Measurements from ENCODE around the gene DLG2.
"Not testable (repeated sequence)": the region's sequence is repeated elsewhere in the genome, so short reads cannot be mapped to it uniquely, and the experiment has no call there.

The DLG2 gene

DNA sequence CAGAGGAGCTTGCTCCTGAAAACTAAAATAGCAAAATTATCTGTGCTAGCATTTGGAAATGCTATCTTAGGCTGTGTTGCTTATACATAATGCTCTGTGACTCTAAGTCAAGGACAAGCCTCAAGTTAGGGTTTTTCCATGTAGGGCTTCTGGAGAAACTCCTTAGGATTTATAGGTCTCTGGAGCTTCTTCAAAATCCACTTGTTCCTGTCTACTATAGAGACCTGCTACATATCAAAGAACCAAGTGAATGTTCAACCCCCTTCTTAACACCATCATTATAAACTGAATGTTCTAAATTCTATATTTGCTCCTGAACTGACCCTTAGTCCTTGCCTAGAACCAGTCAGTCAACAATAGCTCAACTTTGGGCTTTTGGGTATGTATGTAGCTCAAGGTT is 1817.9 kb downstream of the DLG2 start:
- no peak for DNase-seq

GRCh38 chr11:83801799-83802198 is 1825.3 kb downstream of the DLG2 start:
- peak; percentile 15 for DNase-seq

GRCh38 chr11:83793310-83793709 is 1833.8 kb downstream of the DLG2 start:
- no peak for DNase-seq

DNA sequence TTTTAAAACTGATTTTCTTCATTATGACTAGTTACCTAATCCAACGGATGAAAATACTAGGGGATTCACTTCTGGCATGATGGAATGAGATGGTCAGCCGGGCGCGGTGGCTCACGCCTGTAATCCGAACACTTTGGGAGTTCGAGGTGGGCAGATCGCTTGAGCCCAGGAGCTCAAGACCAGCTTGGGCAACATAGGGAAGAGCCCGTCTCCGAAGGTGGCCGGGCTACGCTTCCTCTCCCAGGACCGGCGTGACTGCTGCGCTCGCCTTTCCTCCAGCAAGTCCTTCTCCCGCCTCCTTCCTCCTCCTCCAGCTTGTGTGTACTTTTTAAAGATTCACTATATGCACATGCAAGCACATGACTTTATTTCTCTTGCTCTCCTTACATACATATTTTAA is 1835.6 kb downstream of the DLG2 start:
- DNase-seq, result no peak

GRCh38 chr11:83785942-83786341 is 1841.2 kb downstream of the DLG2 start:
- DNase-seq, result no peak

- DNase-seq, result no peak
Observed at GRCh38 chr11:83784419-83784818, 1842.7 kb downstream of the DLG2 start.

DNA sequence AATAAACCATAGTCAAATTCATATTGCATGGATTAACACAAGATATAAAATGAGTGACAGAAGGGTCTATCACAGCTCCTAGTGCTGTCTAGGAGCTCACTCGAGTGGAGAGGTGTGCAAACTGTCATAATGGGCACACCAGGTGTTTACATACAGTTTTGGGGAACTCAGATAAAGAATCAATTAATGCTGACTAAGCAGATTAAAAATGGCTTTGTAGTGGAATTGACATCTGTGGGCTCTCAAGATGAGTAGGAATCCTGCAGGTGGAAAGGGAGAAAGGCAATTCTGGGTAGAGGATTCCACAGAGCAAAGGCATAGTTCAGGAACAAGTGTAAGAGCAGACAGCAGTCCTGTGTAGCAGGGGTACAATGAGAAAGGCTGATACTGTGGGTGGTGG is 1844.8 kb downstream of the DLG2 start:
- DNase-seq, result no peak

DNA sequence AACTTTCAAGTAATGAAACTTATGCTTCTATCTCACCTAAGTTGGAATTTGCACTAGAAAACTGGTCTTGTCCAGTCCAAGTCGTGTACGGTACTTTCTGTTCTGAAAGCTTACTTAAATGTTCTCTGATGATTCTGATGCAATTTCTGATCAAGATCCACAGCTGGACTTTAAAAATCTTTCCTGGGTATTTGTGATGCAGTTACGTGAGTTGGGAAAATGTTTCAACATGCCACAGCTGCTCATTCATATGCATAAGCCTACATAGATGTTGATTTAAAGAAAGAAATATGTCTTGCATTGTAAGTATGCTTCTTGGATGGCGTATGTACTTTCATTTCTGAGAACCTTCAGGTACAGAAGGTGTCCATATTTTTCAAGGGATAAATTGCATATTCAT is 1847.3 kb downstream of the DLG2 start:
- DNase-seq, result no peak

DNA sequence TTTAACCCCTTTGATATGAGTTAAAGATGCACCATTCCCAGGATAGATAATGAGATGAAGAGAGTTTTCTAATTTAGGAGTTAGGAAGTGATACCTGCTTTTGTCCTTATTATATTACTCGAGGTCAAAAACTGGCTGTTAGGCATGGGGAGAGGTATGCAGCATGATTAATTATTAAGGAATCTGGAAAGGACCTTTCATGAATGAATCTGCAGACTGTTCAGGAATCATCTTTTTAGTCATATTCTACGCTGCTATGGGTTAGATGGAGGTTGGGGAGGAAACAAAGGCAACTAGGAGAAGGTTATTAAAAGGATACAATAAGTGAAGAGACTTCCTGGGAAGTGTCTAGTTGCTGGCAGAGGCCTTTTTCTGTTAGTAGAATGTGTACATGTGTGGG is 1848.5 kb downstream of the DLG2 start:
- DNase-seq, result no peak

- DNase-seq, result no peak
Observed at GRCh38 chr11:83773950-83774880, 1852.9 kb downstream of the DLG2 start.

GRCh38 chr11:83768489-83768888 is 1858.7 kb downstream of the DLG2 start:
- DNase-seq, result no peak

- no peak for DNase-seq
Observed at GRCh38 chr11:83766932-83767331, 1860.2 kb downstream of the DLG2 start.

GRCh38 chr11:83764643-83765042 is 1862.5 kb downstream of the DLG2 start:
- DNase-seq, result no peak

DNA sequence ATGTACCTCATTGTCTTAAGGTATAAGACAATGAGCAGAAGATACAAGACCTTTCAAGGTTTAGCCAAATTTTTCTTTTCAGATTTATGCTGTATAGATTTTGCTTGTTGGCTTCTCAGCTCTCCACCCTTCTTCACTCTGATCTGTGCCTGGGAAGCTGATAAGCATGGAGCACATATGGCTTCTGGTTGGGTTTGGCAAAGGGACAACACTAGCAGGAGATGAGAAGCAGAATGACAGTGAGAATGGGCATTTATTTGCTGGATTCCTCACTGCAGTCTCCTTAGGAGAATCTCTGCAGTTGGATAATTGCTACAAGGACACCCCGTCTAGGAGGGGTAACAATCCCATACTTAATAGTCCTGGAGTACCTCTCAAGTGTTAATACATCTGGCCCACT is 1866.2 kb downstream of the DLG2 start:
- DNase-seq, result no peak

DNA sequence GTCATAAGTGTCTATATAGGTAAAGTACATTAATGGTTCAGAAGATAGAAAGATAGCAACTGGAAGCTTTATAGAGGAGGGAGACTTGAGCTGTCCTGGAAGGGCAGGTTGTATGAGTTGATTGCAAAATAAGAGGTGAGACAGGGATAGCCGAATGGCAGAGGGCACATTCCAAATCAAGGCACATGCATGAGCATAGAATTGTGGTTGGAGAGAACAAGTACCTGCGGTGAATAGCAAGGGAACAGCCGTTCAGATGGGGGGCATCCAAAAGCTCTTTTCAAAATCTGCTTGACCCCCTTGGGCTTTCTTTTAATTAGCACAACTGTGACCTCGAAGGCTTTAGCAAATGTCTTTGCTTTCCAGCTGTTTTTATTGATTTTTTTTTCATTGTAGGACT is 1868.0 kb downstream of the DLG2 start:
- no peak for DNase-seq

DNA sequence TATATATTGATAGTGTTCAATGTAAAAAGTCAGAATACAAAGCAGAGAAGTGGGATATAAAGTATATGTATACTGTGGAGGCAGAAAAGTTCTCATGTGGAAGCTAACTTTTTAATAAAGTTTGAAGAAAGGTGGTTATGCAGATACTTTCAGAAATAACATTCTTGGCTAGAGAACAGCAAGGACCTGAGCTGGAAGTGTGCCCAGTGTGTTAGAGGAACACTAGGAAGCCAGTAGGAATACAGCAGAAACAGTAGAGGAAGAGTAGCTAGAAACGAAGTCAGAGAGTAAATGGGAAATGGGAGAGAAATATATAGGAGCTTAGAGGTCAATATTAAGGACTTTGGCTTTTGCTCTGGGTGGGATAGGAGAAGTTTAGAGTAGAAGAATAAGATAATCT is 1876.1 kb downstream of the DLG2 start:
- no peak for DNase-seq

DNA sequence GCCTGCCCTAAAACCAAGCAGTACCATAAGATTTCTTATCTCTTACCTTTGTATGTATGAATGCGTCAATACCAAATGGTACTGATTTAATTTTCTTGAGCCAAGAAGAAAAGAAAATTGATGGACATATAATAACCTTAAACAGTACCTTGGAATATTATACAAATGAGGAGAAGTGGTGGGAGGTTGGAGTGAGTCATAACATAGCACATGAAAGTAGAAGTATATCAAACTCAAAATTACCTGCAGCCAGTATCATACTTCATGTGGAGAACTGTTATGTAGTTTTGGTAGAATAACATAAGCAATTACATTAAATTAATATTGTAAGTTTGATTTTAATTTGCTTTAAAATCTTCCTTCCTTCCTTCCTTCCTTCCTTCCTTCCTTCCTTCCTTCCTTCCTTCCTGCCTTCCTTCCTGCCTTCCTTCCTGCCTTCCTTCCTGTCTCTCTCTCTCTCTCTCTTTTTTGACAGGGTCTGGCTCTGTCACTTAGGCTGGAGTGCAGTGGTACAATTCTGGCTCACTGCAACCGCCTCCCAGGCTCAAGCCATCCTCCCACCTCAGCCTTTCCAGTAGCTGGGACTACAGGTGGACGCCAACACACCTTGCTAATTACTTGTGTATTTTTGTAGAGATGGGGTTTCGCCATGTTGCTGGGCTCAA is 1880.1 kb downstream of the DLG2 start:
- DNase-seq, result no peak

DNA sequence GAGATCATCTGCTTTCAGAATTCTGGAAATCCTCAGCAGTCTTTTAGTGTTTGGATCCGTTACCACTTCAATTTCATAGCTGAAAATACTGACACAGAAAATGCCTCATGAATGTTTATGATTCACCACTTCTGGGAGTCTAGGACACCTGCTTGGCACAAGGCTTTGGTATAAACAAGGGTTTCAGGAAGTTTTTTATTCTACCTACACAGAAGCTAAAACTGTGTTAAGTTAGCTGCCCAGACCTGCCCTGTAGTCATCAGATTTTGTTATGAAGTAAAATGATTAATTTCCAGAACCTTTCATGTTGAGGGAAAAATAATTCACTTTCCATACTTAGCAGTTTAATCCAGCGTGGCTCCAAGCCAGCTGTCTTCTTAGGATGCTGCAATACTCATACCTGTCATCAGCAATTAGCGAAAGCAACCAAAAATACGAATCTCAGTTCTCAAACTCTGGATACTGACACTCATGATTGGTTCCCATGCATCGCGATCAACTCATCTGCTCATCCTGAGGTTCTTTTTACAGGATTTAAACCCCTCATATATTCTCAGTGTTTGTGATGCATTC is 1882.4 kb downstream of the DLG2 start:
- no peak for DNase-seq

DNA sequence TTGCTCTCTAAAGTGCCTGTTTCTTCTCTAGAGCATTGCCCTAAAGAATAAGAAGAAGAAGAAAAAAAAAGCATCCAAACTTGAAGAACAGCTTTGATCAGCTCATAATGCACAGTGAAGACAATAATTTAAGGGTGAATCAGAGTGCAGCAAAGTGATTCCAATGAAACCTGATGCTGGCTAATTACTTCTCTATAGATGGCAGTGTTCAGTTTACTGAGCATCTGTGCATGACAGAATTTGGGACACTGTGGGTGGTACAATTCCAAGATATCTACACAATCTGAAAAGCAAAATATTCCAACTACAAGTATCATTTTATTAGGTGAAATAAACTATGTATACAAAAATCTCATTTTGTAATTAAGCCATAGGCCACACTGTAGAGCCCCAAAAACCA is 1890.5 kb downstream of the DLG2 start:
- no peak for DNase-seq

DNA sequence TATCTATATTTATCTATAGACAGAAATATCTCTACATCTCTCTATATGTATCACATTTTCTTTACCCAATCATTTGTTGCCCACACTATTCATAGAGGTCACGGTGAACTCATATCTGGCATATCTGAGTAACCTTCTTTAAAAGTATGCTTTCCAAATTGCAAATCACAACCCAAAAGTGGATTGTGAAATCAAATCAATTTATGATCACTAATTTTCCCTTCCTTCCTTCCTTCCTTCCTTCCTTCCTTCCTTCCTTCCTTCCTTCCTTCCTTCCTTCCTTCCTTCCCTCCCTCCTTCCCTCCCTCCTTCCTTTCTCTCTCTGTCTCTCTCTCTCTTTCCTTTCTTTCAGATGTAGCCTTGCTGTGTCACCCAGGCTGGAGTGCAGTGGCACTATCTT is 1893.0 kb downstream of the DLG2 start:
- no peak for DNase-seq

DNA sequence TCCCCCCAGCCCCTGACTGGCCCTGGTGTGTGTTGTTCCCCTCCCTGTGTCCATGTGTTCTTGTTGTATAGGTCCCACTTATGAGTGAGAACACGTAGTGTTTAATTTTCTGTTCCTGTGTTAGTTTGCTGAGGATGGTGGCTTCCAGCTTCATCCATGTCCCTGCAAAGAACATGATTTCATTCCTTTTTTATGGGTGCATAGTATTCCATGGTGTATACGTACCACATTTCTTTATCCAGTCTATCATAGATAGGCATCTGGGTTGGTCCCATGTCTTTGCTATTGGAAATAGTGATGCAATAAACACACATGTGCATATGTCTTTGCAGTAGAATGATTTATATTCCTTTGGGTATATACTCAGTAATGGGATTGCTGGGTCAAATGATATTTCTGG is 1895.9 kb downstream of the DLG2 start:
- not testable (repeated sequence) for DNase-seq

- no peak for DNase-seq
Observed at GRCh38 chr11:83728281-83728680, 1898.9 kb downstream of the DLG2 start.

GRCh38 chr11:83727251-83727650 is 1899.9 kb downstream of the DLG2 start:
- no peak for DNase-seq

GRCh38 chr11:83726316-83726715 is 1900.8 kb downstream of the DLG2 start:
- no peak for DNase-seq

Measured in RPMI8226 (cell line).